GM06990 (cell line): ENCODE measurements around the gene ASXL2.

Source experiments
- DNase-seq: peaks from one replicate; pipeline ENCODE4 v3.0.0-alpha.2; 2011; ENCODE audit not compliant: insufficient read length; ENCODE audit errors: extremely low read depth
- H3K27me3 ChIP-seq: replicated peaks from 2 replicates; pipeline ENCODE4 v1.6.0; 2011; ENCODE audit warnings: low read length; ENCODE audit not compliant: control insufficient read depth, insufficient read depth
- H3K36me3 ChIP-seq: 2 replicates; pipeline ENCODE4 v1.5.1; 2011; ENCODE audit warnings: low read length; ENCODE audit not compliant: control insufficient read depth, insufficient read depth
- H3K4me3 ChIP-seq: replicated peaks from 2 replicates; pipeline ENCODE4 v1.5.1; 2011; ENCODE audit warnings: low read depth, mild to moderate bottlenecking, control low read depth, low read length
- TF ChIP-seq, protein P1 (sequence below): IDR thresholded peaks from 2 replicates; pipeline ENCODE4 v1.5.1; 2011; ENCODE audit warnings: low read length, control low read depth, mild to moderate bottlenecking, inconsistent platforms; ENCODE audit not compliant: insufficient read depth, poor library complexity, severe bottlenecking

The ASXL2 gene

DNA sequence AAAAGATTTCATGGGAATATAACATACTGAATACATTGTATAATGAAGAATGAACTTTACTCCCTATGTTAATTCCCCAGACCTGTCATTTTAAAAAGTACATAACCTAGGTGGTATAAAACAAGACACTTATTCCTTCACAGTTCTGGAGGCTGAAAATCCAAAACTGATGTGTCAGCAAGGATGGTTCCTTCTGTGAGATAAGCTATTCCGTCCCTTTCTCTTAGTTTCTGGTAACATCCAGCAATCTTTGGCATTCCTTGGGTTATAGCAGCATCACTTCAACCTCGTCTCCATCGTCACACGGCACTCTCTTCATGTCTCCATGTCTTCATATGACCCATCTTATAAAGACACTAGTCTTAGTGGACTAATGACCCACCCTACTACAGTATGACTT, 93.9 kb downstream of the ASXL2 start:
- TF ChIP-seq, protein P1, sequence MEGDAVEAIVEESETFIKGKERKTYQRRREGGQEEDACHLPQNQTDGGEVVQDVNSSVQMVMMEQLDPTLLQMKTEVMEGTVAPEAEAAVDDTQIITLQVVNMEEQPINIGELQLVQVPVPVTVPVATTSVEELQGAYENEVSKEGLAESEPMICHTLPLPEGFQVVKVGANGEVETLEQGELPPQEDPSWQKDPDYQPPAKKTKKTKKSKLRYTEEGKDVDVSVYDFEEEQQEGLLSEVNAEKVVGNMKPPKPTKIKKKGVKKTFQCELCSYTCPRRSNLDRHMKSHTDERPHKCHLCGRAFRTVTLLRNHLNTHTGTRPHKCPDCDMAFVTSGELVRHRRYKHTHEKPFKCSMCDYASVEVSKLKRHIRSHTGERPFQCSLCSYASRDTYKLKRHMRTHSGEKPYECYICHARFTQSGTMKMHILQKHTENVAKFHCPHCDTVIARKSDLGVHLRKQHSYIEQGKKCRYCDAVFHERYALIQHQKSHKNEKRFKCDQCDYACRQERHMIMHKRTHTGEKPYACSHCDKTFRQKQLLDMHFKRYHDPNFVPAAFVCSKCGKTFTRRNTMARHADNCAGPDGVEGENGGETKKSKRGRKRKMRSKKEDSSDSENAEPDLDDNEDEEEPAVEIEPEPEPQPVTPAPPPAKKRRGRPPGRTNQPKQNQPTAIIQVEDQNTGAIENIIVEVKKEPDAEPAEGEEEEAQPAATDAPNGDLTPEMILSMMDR: no peak
- Histone ChIP-seq H3K4me3 (no peak overlapping the region), H3K27me3 (no peaks in the 10 kb centered on the region), H3K36me3 (no peaks in the 10 kb centered on the region)
- DNase-seq: no peak

DNA sequence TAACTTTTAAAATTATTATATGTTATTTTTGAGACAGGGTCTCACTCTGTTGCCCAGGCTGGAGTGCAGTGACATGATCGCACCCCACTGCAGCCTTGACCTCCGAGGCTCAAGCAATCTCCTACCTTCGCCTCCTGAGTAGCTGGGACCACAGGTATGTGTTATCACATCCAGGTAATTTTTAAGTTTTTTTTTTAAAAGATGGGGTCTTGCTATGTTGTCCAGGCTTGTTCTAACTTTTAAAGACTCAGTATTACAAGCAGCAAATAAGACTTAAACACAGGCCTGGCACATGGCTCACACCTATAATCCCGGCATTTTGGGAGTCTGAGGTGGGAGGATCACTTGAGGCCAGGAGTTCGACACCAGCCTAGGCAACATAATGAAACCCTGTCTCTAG, 101.2 kb downstream of the ASXL2 start:
- Histone ChIP-seq H3K36me3 (no peaks in the 10 kb centered on the region), H3K27me3 (no peaks in the 10 kb centered on the region), H3K4me3 (no peak overlapping the region)
- DNase-seq: no peak
- TF ChIP-seq, protein P1: no peak

DNA sequence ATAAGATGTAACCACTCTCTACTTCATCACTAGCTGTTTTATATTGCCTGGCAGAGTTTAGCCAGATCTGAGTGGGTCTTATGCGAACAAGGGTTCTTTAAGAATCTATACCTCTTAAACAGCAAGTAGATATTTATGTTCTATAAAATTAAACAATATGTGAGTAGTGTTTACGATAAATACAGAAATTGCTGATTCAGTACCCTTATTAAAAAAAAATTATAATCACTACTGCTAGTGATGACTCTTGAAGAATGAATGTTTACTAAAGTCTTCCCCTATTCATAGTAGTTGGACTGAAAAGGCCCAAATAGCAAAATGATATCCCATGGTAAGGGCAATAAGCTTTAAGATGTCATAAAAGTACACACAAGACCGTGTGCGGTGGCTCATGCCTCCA, 106.2 kb downstream of the ASXL2 start:
- DNase-seq: no peak
- H3K27me3 ChIP-seq: no peaks in the 10 kb centered on the region
- no peak overlapping the region for H3K4me3 ChIP-seq
- TF ChIP-seq, protein P1: no peak
- H3K36me3 ChIP-seq: no peaks in the 10 kb centered on the region; the same call in 1 of the 2 replicates

DNA sequence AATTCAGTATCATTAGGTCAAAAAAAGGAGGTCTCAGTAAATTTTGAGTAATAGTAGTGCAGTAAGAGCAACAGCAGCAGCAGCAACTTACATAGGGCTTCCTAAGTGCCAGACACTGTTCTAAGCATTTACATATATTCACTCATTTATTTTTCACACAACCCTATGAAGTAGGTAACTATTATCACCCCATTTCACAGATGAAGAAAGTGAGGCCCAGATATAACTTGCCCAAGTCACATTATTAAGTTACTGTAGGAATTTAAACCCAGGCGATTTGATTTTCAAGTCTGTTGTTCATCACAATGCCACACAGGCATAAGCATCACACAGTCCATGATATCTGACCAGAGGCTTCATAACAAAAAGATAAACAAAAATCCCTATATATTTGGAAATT, 114.7 kb downstream of the ASXL2 start:
- DNase-seq: no peak
- TF ChIP-seq, protein P1: no peak
- H3K4me3 ChIP-seq: no peak overlapping the region
- H3K27me3 ChIP-seq: no peaks in the 10 kb centered on the region
- H3K36me3 ChIP-seq: peaks cover 1% of the 10 kb centered on the region; the same call in 1 of the 2 replicates

DNA sequence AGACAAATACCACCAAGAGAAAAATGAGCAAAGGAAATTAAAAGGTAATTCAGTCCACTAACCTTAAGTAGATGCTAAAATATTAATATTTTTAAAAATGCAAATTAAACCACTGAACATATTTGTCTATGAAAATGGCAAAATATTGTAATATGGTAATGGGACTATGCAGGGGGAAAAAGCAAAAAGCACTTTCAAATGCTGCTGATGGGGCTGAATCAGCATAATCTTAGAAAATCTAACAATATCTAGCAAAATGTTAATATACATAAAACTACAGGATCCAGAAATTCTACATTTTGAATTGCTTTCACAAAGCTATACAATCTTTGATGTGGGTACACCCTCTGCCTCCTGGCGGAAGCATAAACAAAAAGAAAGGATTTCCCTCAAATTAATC, 118.0 kb downstream of the ASXL2 start:
- Histone ChIP-seq H3K4me3 (no peak overlapping the region), H3K36me3 (peaks cover 3% of the 10 kb centered on the region), H3K27me3 (no peaks in the 10 kb centered on the region)
- DNase-seq: no peak
- TF ChIP-seq, protein P1: no peak

DNA sequence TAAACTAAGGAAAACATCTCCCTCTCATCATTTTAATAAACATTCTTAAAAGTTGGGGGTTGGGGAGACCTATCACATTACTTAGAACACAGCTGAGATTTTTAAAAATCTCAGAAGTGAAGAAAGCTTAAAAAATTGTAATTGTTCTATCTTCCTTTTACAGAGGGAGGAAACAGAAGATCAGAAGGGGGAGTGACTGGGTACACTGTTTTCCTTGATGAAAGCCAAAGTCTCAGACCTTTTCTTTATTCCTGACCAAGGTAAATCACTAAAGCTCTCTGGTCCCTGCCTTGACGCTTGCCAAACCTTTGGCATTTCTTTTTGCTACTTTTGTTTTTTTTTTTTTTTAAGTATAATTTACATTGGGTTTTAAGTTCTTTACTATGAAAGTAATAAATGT, 119.9 kb downstream of the ASXL2 start:
- Histone ChIP-seq H3K36me3 (peaks cover 3% of the 10 kb centered on the region), H3K4me3 (no peak overlapping the region), H3K27me3 (no peaks in the 10 kb centered on the region)
- DNase-seq: no peak
- TF ChIP-seq, protein P1: no peak
